ENCODE data around the gene PDLIM5.
"Not testable (repeated sequence)": the region's sequence is repeated elsewhere in the genome, so short reads cannot be mapped to it uniquely, and the experiment has no call there.

DNA sequence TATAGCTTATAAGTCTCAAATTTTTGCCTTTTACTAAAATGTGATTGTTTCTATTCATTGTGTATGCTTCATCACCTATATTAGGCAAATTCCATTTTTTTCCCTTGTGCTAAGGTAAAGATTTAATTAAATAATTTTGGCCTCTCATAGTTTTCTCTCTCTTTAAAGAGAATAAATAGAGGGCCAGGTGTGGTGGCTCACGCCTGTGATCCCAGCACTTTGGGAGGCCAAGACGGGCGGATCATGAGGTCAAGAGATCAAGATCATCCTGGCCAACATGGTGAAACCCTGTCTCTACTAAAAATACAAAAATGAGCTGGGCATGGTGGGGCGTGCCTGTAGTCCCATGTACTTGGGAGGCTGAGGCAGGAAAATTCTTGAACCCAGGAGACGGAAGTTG lies 213.3 kb downstream of the PDLIM5 start:
- TF ChIP-seq, protein P1, sequence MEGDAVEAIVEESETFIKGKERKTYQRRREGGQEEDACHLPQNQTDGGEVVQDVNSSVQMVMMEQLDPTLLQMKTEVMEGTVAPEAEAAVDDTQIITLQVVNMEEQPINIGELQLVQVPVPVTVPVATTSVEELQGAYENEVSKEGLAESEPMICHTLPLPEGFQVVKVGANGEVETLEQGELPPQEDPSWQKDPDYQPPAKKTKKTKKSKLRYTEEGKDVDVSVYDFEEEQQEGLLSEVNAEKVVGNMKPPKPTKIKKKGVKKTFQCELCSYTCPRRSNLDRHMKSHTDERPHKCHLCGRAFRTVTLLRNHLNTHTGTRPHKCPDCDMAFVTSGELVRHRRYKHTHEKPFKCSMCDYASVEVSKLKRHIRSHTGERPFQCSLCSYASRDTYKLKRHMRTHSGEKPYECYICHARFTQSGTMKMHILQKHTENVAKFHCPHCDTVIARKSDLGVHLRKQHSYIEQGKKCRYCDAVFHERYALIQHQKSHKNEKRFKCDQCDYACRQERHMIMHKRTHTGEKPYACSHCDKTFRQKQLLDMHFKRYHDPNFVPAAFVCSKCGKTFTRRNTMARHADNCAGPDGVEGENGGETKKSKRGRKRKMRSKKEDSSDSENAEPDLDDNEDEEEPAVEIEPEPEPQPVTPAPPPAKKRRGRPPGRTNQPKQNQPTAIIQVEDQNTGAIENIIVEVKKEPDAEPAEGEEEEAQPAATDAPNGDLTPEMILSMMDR (IDR thresholded peaks at IDR 0.05), result not testable (repeated sequence)
- TF ChIP-seq POLR2A (IDR thresholded peaks at IDR 0.05); POLR2AphosphoS5 (IDR thresholded peaks at IDR 0.05; ENCODE audit: insufficient read depth in 1 of 2, low read depth in 1 of 2): not testable (repeated sequence)

Measured in vagina (tissue), 2 donors.